ENCODE results near the gene TMTC3. TPM values are rescaled to one million over a fixed set of nuclear protein-coding genes. Genes with fewer than 3 reads are reported as not detected.

TMTC3 gene
- total RNA-seq, 2 donors from 2014 or later = 5.6 to 6.0 TPM

GRCh38 chr12:88179436-88180014, 37.4 kb downstream of the TMTC3 start:
- no peak for DNase-seq
- peaks cover 19% of the 10 kb centered on the region for H3K36me3 Mint-ChIP-seq (ENCODE audit: low read depth)
- no peaks in the 10 kb centered on the region for H3K27me3 Mint-ChIP-seq
- no peaks in the 10 kb centered on the region for H3K9me3 ChIP-seq (ENCODE audit: control insufficient read depth, low read length, poor library complexity, severe bottlenecking)
- no peak overlapping the region for H3K27ac Mint-ChIP-seq
- no peak overlapping the region for H3K4me3 Mint-ChIP-seq
- H3K4me1 Mint-ChIP-seq = no peaks in the 10 kb centered on the region
- ATAC-seq = no peak

- DNase-seq (no peak), ATAC-seq (no peak)
- H3K36me3 Mint-ChIP-seq (ENCODE audit: low read depth) = peaks cover 15% of the 10 kb centered on the region
- no peaks in the 10 kb centered on the region for H3K27me3 Mint-ChIP-seq
- no peaks in the 10 kb centered on the region for H3K4me1 Mint-ChIP-seq
- no peak overlapping the region for H3K4me3 Mint-ChIP-seq
- H3K27ac Mint-ChIP-seq = no peak overlapping the region
- no peaks in the 10 kb centered on the region for H3K9me3 ChIP-seq (ENCODE audit: control insufficient read depth, low read length, poor library complexity, severe bottlenecking)
Observed at GRCh38 chr12:88181881-88182280, 39.8 kb downstream of the TMTC3 start.

GRCh38 chr12:88182416-88182815, 40.3 kb downstream of the TMTC3 start:
- Mint-ChIP-seq H3K27ac (no peak overlapping the region), H3K27me3 (no peaks in the 10 kb centered on the region), H3K4me3 (no peak overlapping the region), H3K4me1 (no peaks in the 10 kb centered on the region), H3K36me3 (ENCODE audit: low read depth) (peaks cover 13% of the 10 kb centered on the region)
- no peaks in the 10 kb centered on the region for H3K9me3 ChIP-seq (ENCODE audit: control insufficient read depth, low read length, poor library complexity, severe bottlenecking)
- ATAC-seq (no peak), DNase-seq (no peak)

GRCh38 chr12:88184196-88184595, 42.1 kb downstream of the TMTC3 start:
- H3K27me3 Mint-ChIP-seq = no peaks in the 10 kb centered on the region
- H3K36me3 Mint-ChIP-seq (ENCODE audit: low read depth) = peaks cover 9% of the 10 kb centered on the region
- ATAC-seq (no peak), DNase-seq (no peak)
- no peaks in the 10 kb centered on the region for H3K4me1 Mint-ChIP-seq
- H3K27ac Mint-ChIP-seq = no peak overlapping the region
- H3K4me3 Mint-ChIP-seq = no peak overlapping the region
- H3K9me3 ChIP-seq (ENCODE audit: control insufficient read depth, low read length, poor library complexity, severe bottlenecking) = no peaks in the 10 kb centered on the region

GRCh38 chr12:88185279-88185678, 43.2 kb downstream of the TMTC3 start:
- no peak overlapping the region for H3K4me3 Mint-ChIP-seq
- no peaks in the 10 kb centered on the region for H3K9me3 ChIP-seq (ENCODE audit: control insufficient read depth, low read length, poor library complexity, severe bottlenecking)
- ATAC-seq = no peak
- H3K36me3 Mint-ChIP-seq (ENCODE audit: low read depth) = peaks cover 7% of the 10 kb centered on the region
- H3K27ac Mint-ChIP-seq = no peak overlapping the region
- DNase-seq = no peak
- no peaks in the 10 kb centered on the region for H3K27me3 Mint-ChIP-seq
- H3K4me1 Mint-ChIP-seq = no peaks in the 10 kb centered on the region

GRCh38 chr12:88185988-88186387, 43.9 kb downstream of the TMTC3 start:
- Mint-ChIP-seq H3K27ac (no peak overlapping the region), H3K36me3 (ENCODE audit: low read depth) (peaks cover 6% of the 10 kb centered on the region), H3K4me3 (no peak overlapping the region), H3K4me1 (no peaks in the 10 kb centered on the region), H3K27me3 (no peaks in the 10 kb centered on the region)
- no peaks in the 10 kb centered on the region for H3K9me3 ChIP-seq (ENCODE audit: control insufficient read depth, low read length, poor library complexity, severe bottlenecking)
- ATAC-seq = no peak
- DNase-seq = no peak

- Mint-ChIP-seq H3K27ac (no peak overlapping the region), H3K4me1 (no peaks in the 10 kb centered on the region), H3K27me3 (no peaks in the 10 kb centered on the region), H3K36me3 (ENCODE audit: low read depth) (peaks cover 3% of the 10 kb centered on the region), H3K4me3 (no peak overlapping the region)
- no peaks in the 10 kb centered on the region for H3K9me3 ChIP-seq (ENCODE audit: control insufficient read depth, low read length, poor library complexity, severe bottlenecking)
- ATAC-seq (no peak), DNase-seq (no peak)
Observed at GRCh38 chr12:88187571-88187970, 45.5 kb downstream of the TMTC3 start.

GRCh38 chr12:88188180-88188579, 46.1 kb downstream of the TMTC3 start:
- Mint-ChIP-seq H3K27ac (no peak overlapping the region), H3K4me3 (no peak overlapping the region), H3K27me3 (no peaks in the 10 kb centered on the region), H3K4me1 (no peaks in the 10 kb centered on the region), H3K36me3 (ENCODE audit: low read depth) (peaks cover 3% of the 10 kb centered on the region)
- no peak for DNase-seq
- no peak for ATAC-seq
- no peaks in the 10 kb centered on the region for H3K9me3 ChIP-seq (ENCODE audit: control insufficient read depth, low read length, poor library complexity, severe bottlenecking)

- H3K36me3 Mint-ChIP-seq (ENCODE audit: low read depth) = peaks cover 8% of the 10 kb centered on the region
- peaks cover 3% of the 10 kb centered on the region for H3K4me1 Mint-ChIP-seq
- H3K9me3 ChIP-seq (ENCODE audit: control insufficient read depth, low read length, poor library complexity, severe bottlenecking) = no peaks in the 10 kb centered on the region
- DNase-seq (no peak), ATAC-seq (no peak)
- no peak overlapping the region for H3K4me3 Mint-ChIP-seq
- no peak overlapping the region for H3K27ac Mint-ChIP-seq
- no peaks in the 10 kb centered on the region for H3K27me3 Mint-ChIP-seq
Observed at GRCh38 chr12:88192426-88192825, 50.3 kb downstream of the TMTC3 start.

- Mint-ChIP-seq H3K27me3 (no peaks in the 10 kb centered on the region), H3K4me3 (no peak overlapping the region), H3K27ac (no peak overlapping the region), H3K36me3 (ENCODE audit: low read depth) (peaks cover 8% of the 10 kb centered on the region), H3K4me1 (peaks cover 3% of the 10 kb centered on the region)
- DNase-seq (no peak), ATAC-seq (no peak)
- H3K9me3 ChIP-seq (ENCODE audit: control insufficient read depth, low read length, poor library complexity, severe bottlenecking) = no peaks in the 10 kb centered on the region
Observed at GRCh38 chr12:88194868-88195267, 52.8 kb downstream of the TMTC3 start.

- Mint-ChIP-seq H3K4me3 (no peak overlapping the region), H3K27ac (no peak overlapping the region), H3K4me1 (peaks cover 5% of the 10 kb centered on the region), H3K36me3 (ENCODE audit: low read depth) (peaks cover 5% of the 10 kb centered on the region), H3K27me3 (no peaks in the 10 kb centered on the region)
- H3K9me3 ChIP-seq (ENCODE audit: control insufficient read depth, low read length, poor library complexity, severe bottlenecking) = no peaks in the 10 kb centered on the region
- DNase-seq (no peak), ATAC-seq (no peak)
Observed at GRCh38 chr12:88200029-88200428, 57.9 kb downstream of the TMTC3 start.

GRCh38 chr12:88202500-88202899, 60.4 kb downstream of the TMTC3 start:
- no peaks in the 10 kb centered on the region for H3K36me3 Mint-ChIP-seq (ENCODE audit: low read depth)
- no peak for DNase-seq
- no peaks in the 10 kb centered on the region for H3K27me3 Mint-ChIP-seq
- no peak for ATAC-seq
- no peaks in the 10 kb centered on the region for H3K9me3 ChIP-seq (ENCODE audit: control insufficient read depth, low read length, poor library complexity, severe bottlenecking)
- H3K4me1 Mint-ChIP-seq = peaks cover 3% of the 10 kb centered on the region
- no peak overlapping the region for H3K27ac Mint-ChIP-seq
- H3K4me3 Mint-ChIP-seq = no peak overlapping the region

- ATAC-seq (no peak), DNase-seq (no peak)
- no peaks in the 10 kb centered on the region for H3K9me3 ChIP-seq (ENCODE audit: control insufficient read depth, low read length, poor library complexity, severe bottlenecking)
- no peak overlapping the region for H3K27ac Mint-ChIP-seq
- no peaks in the 10 kb centered on the region for H3K36me3 Mint-ChIP-seq (ENCODE audit: low read depth)
- no peaks in the 10 kb centered on the region for H3K4me1 Mint-ChIP-seq
- no peak overlapping the region for H3K4me3 Mint-ChIP-seq
- H3K27me3 Mint-ChIP-seq = no peaks in the 10 kb centered on the region
Observed at GRCh38 chr12:88206601-88207000, 64.5 kb downstream of the TMTC3 start.

GRCh38 chr12:88207921-88208620, 66.0 kb downstream of the TMTC3 start:
- H3K9me3 ChIP-seq (ENCODE audit: control insufficient read depth, low read length, poor library complexity, severe bottlenecking) = no peaks in the 10 kb centered on the region
- DNase-seq (no peak), ATAC-seq (no peak)
- H3K27ac Mint-ChIP-seq = no peak overlapping the region
- H3K36me3 Mint-ChIP-seq (ENCODE audit: low read depth) = no peaks in the 10 kb centered on the region
- H3K4me1 Mint-ChIP-seq = no peaks in the 10 kb centered on the region
- H3K4me3 Mint-ChIP-seq = no peak overlapping the region
- H3K27me3 Mint-ChIP-seq = no peaks in the 10 kb centered on the region
